Smooth muscle cell (in vitro differentiated cells): ENCODE results near the gene SEMA4D. TPM values are rescaled to one million over a fixed set of nuclear protein-coding genes. Genes with fewer than 3 reads are reported as not detected.
A peak's percentile ranks its signal among the peaks of the same experiment; 100 is the strongest.

ENCODE experiments used
- DNase-seq: peaks from one replicate; lab custom pipeline; 2025; ENCODE audit not compliant: unreplicated experiment; lab: John Stamatoyannopoulos, UW
- H2AFZ ChIP-seq: fragments of 200-600 bp; sonication (generic); 2 replicates; pipeline ENCODE4 v1.6.0; 2016; ENCODE audit warnings: antibody characterized with exemption, low read depth, mild to moderate bottlenecking
- H3F3A ChIP-seq: fragments of 200-600 bp; sonication (generic); 2 replicates; pipeline ENCODE4 v1.6.0; 2017; ENCODE audit warnings: antibody characterized with exemption, low read depth
- H3K27ac ChIP-seq: fragments of 200-600 bp; sonication (generic); 2 replicates; pipeline ENCODE4 v1.5.1; 2016; ENCODE audit warnings: low read depth, mild to moderate bottlenecking
- H3K27me3 ChIP-seq: fragments of 200-600 bp; sonication (generic); 2 replicates; pipeline ENCODE4 v1.6.1; 2016; ENCODE audit warnings: low read depth, mild to moderate bottlenecking
- H3K36me3 ChIP-seq: fragments of 200-600 bp; sonication (generic); 2 replicates; pipeline ENCODE4 v1.5.1; 2016; ENCODE audit warnings: low read depth
- H3K4me1 ChIP-seq: fragments of 200-600 bp; sonication (generic); 2 replicates; pipeline ENCODE4 v1.5.1; 2016; ENCODE audit warnings: low read depth
- H3K4me2 ChIP-seq: fragments of 200-600 bp; sonication (generic); 2 replicates; pipeline ENCODE4 v1.6.0; 2016; ENCODE audit warnings: mild to moderate bottlenecking
- H3K4me3 ChIP-seq: fragments of 200-600 bp; sonication (generic); 2 replicates; pipeline ENCODE4 v1.5.1; 2016; ENCODE audit warnings: mild to moderate bottlenecking
- H3K79me2 ChIP-seq: fragments of 200-600 bp; sonication (generic); 2 replicates; pipeline ENCODE4 v1.6.0; 2016; ENCODE audit warnings: low read depth, mild to moderate bottlenecking
- H3K9ac ChIP-seq: fragments of 200-600 bp; sonication (generic); 2 replicates; pipeline ENCODE4 v1.6.0; 2016; ENCODE audit warnings: low read depth
- H3K9me3 ChIP-seq: fragments of 200-600 bp; sonication (generic); replicated peaks from 2 replicates; pipeline ENCODE4 v1.5.1; 2016; ENCODE audit warnings: low read depth
- H4K20me1 ChIP-seq: fragments of 200-600 bp; sonication (generic); 2 replicates; pipeline ENCODE4 v1.6.0; 2016; ENCODE audit warnings: low read depth
- WGBS: methylation state at CpG from one replicate; pipeline ENCODE4 v1.1.7; 2016; ENCODE audit warnings: low lambda C conversion rate; 5-methylcytosine and 5-hydroxymethylcytosine counted together
- polyA plus RNA-seq: library from polyadenylated mRNA; unstranded; fragments of >200 nt; fragmentation: Nextera tagmentation; extraction: Ambion mirVana; gene quantifications from 2 replicates; pipeline ENCODE4 v1.2.1, GENCODE V29; 2016
- total RNA-seq: library from RNA; depleted of rRNA; stranded (reverse); fragments of >200 nt; gene quantifications from 2 replicates; pipeline ENCODE4 v1.2.3, GENCODE V29; 2014
- TF ChIP-seq, protein P1 (sequence below): fragments of 200-600 bp; sonication (generic); IDR thresholded peaks from 2 replicates; pipeline ENCODE4 v1.5.1; 2017; ENCODE audit warnings: borderline replicate concordance, mild to moderate bottlenecking, antibody characterized with exemption; ENCODE audit not compliant: insufficient read depth, poor library complexity, severe bottlenecking

Gene SEMA4D
- total and polyA plus RNA-seq, 2 experiments from 2014 or later = 0.63 to 2.7 TPM

GRCh38 chr9:89435071-89435823, 62.7 kb downstream of the SEMA4D start:
- no peak overlapping the region for H3K4me2 ChIP-seq
- no peaks in the 10 kb centered on the region for H4K20me1 ChIP-seq
- H3K4me1 ChIP-seq = peaks cover 26% of the 10 kb centered on the region
- H3F3A ChIP-seq = no peaks in the 10 kb centered on the region
- H3K27ac ChIP-seq = no peak overlapping the region
- H3K4me3 ChIP-seq = no peak overlapping the region
- H3K9ac ChIP-seq = no peak overlapping the region
- H3K9me3 ChIP-seq = no peaks in the 10 kb centered on the region
- TF ChIP-seq, protein P1, sequence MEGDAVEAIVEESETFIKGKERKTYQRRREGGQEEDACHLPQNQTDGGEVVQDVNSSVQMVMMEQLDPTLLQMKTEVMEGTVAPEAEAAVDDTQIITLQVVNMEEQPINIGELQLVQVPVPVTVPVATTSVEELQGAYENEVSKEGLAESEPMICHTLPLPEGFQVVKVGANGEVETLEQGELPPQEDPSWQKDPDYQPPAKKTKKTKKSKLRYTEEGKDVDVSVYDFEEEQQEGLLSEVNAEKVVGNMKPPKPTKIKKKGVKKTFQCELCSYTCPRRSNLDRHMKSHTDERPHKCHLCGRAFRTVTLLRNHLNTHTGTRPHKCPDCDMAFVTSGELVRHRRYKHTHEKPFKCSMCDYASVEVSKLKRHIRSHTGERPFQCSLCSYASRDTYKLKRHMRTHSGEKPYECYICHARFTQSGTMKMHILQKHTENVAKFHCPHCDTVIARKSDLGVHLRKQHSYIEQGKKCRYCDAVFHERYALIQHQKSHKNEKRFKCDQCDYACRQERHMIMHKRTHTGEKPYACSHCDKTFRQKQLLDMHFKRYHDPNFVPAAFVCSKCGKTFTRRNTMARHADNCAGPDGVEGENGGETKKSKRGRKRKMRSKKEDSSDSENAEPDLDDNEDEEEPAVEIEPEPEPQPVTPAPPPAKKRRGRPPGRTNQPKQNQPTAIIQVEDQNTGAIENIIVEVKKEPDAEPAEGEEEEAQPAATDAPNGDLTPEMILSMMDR = no peak
- H3K79me2 ChIP-seq = no peaks in the 10 kb centered on the region
- 31% methylated on average over 11 of the region's 11 CpGs for WGBS
- H2AFZ ChIP-seq = no peak overlapping the region
- no peaks in the 10 kb centered on the region for H3K27me3 ChIP-seq
- DNase-seq = no peak
- H3K36me3 ChIP-seq = no peaks in the 10 kb centered on the region

DNA sequence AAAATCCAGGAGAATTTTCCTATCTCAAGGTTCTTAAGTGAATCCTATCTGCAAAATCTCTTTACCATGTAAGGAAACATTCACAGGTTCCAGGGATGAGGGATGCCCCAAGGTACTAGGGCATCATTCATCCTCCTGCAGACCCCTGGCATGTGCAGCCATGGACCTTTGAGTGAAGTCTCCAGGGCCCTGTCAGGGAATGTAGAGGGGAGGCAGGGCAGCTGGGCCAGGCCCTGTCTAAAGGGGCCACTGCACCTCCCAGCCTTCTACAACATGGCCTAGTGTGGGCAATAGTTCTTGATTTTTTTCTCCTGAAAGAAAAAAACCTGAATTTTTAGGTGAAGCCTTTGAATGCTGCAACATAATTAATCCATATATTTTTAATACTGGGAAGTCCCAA, 63.3 kb downstream of the SEMA4D start:
- TF ChIP-seq, protein P1 = no peak
- H3K4me2 ChIP-seq = no peak overlapping the region
- H3K79me2 ChIP-seq = no peaks in the 10 kb centered on the region
- H3K36me3 ChIP-seq = no peaks in the 10 kb centered on the region
- no peak overlapping the region for H3K9ac ChIP-seq
- H4K20me1 ChIP-seq = no peaks in the 10 kb centered on the region
- no peak overlapping the region for H3K4me3 ChIP-seq
- peaks cover 26% of the 10 kb centered on the region for H3K4me1 ChIP-seq
- no peak for DNase-seq
- no peak overlapping the region for H3K27ac ChIP-seq
- no peak overlapping the region for H2AFZ ChIP-seq
- no peaks in the 10 kb centered on the region for H3F3A ChIP-seq
- H3K9me3 ChIP-seq = no peaks in the 10 kb centered on the region
- H3K27me3 ChIP-seq = no peaks in the 10 kb centered on the region

GRCh38 chr9:89433826-89434225, 64.1 kb downstream of the SEMA4D start:
- WGBS = 61% methylated on average over 11 of the region's 11 CpGs
- peak; percentile 12 for DNase-seq
- H3K27me3 ChIP-seq = no peaks in the 10 kb centered on the region

More at GRCh38 chr9:89433826-89434225, 64.1 kb downstream of the SEMA4D start:
- no peak overlapping the region for H3K27ac ChIP-seq
- no peaks in the 10 kb centered on the region for H3K9me3 ChIP-seq
- H3K9ac ChIP-seq = no peak overlapping the region
- no peaks in the 10 kb centered on the region for H3F3A ChIP-seq
- H4K20me1 ChIP-seq = no peaks in the 10 kb centered on the region
- H3K4me2 ChIP-seq = peak overlapping the region; percentile 16
- no peak overlapping the region for H2AFZ ChIP-seq
- no peaks in the 10 kb centered on the region for H3K36me3 ChIP-seq
- H3K4me3 ChIP-seq = no peak overlapping the region
- TF ChIP-seq, protein P1 = no peak
- peaks cover 26% of the 10 kb centered on the region for H3K4me1 ChIP-seq
- H3K79me2 ChIP-seq = no peaks in the 10 kb centered on the region
